ENCODE measurements around the gene CMTM8. TPM values are rescaled to one million over a fixed set of nuclear protein-coding genes. Genes with fewer than 3 reads are reported as not detected.

The CMTM8 gene
- total and polyA plus RNA-seq, 4 donors: 0.63 to 6.8 (median 2.3) TPM

- ATAC-seq (ENCODE audit: low FRiP score) (no peak), DNase-seq (no peak)
- H3K36me3 ChIP-seq (ENCODE audit: control insufficient read depth in 1 of 2, insufficient read depth in 2 of 2, low read length in 1 of 2): no peaks in the 10 kb centered on the region
- H3K27me3 ChIP-seq (ENCODE audit: control insufficient read depth in 1 of 2, insufficient read depth in 2 of 2, low read length in 1 of 2): no peaks in the 10 kb centered on the region
- no peak overlapping the region for H3K4me3 ChIP-seq (ENCODE audit: low read length in 2 of 2)
- H3K9me3 ChIP-seq (ENCODE audit: control insufficient read depth, low read length): no peaks in the 10 kb centered on the region
- WGBS, 2 donors: 70 to 79% methylated on average over 6 of the region's 6 CpGs
- H3K4me1 ChIP-seq (ENCODE audit: control insufficient read depth in 1 of 2, insufficient read depth in 2 of 2, low read length in 2 of 2): no peaks in the 10 kb centered on the region
- intact Hi-C loops (cut with DNase I): no loop called here
- H3K27ac ChIP-seq (ENCODE audit: low read depth in 1 of 2, low read length in 2 of 2): no peak overlapping the region
These were observed 101.6 kb downstream of the CMTM8 start for GRCh38 chr3:32340039-32340438.

GRCh38 chr3:32340611-32341365 lies 102.3 kb downstream of the CMTM8 start:
- ATAC-seq (ENCODE audit: low FRiP score) (no peak), DNase-seq (no peak)
- H3K4me1 ChIP-seq (ENCODE audit: control insufficient read depth in 1 of 2, insufficient read depth in 2 of 2, low read length in 2 of 2): no peaks in the 10 kb centered on the region
- no peaks in the 10 kb centered on the region for H3K36me3 ChIP-seq (ENCODE audit: control insufficient read depth in 1 of 2, insufficient read depth in 2 of 2, low read length in 1 of 2)
- no peaks in the 10 kb centered on the region for H3K27me3 ChIP-seq (ENCODE audit: control insufficient read depth in 1 of 2, insufficient read depth in 2 of 2, low read length in 1 of 2)
- H3K9me3 ChIP-seq (ENCODE audit: control insufficient read depth, low read length): no peaks in the 10 kb centered on the region
- intact Hi-C loops (cut with DNase I): no loop called here
- no peak overlapping the region for H3K27ac ChIP-seq (ENCODE audit: low read depth in 1 of 2, low read length in 2 of 2)
- WGBS, 2 donors: 91% methylated on average over 7 of the region's 7 CpGs
- H3K4me3 ChIP-seq (ENCODE audit: low read length in 2 of 2): no peak overlapping the region

GRCh38 chr3:32347343-32348125 lies 109.1 kb downstream of the CMTM8 start:
- H3K4me1 ChIP-seq (ENCODE audit: control insufficient read depth in 1 of 2, insufficient read depth in 2 of 2, low read length in 2 of 2): no peaks in the 10 kb centered on the region
- no peaks in the 10 kb centered on the region for H3K9me3 ChIP-seq (ENCODE audit: control insufficient read depth, low read length)
- H3K36me3 ChIP-seq (ENCODE audit: control insufficient read depth in 1 of 2, insufficient read depth in 2 of 2, low read length in 1 of 2): no peaks in the 10 kb centered on the region
- intact Hi-C loops (cut with DNase I): no loop called here
- DNase-seq: no peak
- H3K27me3 ChIP-seq (ENCODE audit: control insufficient read depth in 1 of 2, insufficient read depth in 2 of 2, low read length in 1 of 2): no peaks in the 10 kb centered on the region
- no peak overlapping the region for H3K27ac ChIP-seq (ENCODE audit: low read depth in 1 of 2, low read length in 2 of 2)
- 33 to 36% methylated on average over 11 of the region's 11 CpGs for WGBS, 2 donors
- no peak overlapping the region for H3K4me3 ChIP-seq (ENCODE audit: low read length in 2 of 2)
- ATAC-seq (ENCODE audit: low FRiP score): peak; percentile 81

- no peak overlapping the region for H3K4me3 ChIP-seq (ENCODE audit: low read length in 2 of 2)
- ATAC-seq (ENCODE audit: low FRiP score): no peak
- H3K27ac ChIP-seq (ENCODE audit: low read depth in 1 of 2, low read length in 2 of 2): no peak overlapping the region
- no peaks in the 10 kb centered on the region for H3K27me3 ChIP-seq (ENCODE audit: control insufficient read depth in 1 of 2, insufficient read depth in 2 of 2, low read length in 1 of 2)
- no peaks in the 10 kb centered on the region for H3K4me1 ChIP-seq (ENCODE audit: control insufficient read depth in 1 of 2, insufficient read depth in 2 of 2, low read length in 2 of 2)
- intact Hi-C loops (cut with DNase I): no loop called here
- WGBS, 2 donors: 81 to 99% methylated on average over 2 of the region's 2 CpGs
- no peak for DNase-seq
- no peaks in the 10 kb centered on the region for H3K9me3 ChIP-seq (ENCODE audit: control insufficient read depth, low read length)
- no peaks in the 10 kb centered on the region for H3K36me3 ChIP-seq (ENCODE audit: control insufficient read depth in 1 of 2, insufficient read depth in 2 of 2, low read length in 1 of 2)
These were observed 110.7 kb downstream of the CMTM8 start for GRCh38 chr3:32349184-32349583.

GRCh38 chr3:32352563-32352962 lies 114.1 kb downstream of the CMTM8 start:
- no peak for DNase-seq
- Histone ChIP-seq H3K27me3 (ENCODE audit: control insufficient read depth in 1 of 2, insufficient read depth in 2 of 2, low read length in 1 of 2) (no peaks in the 10 kb centered on the region), H3K9me3 (ENCODE audit: control insufficient read depth, low read length) (no peaks in the 10 kb centered on the region), H3K36me3 (ENCODE audit: control insufficient read depth in 1 of 2, insufficient read depth in 2 of 2, low read length in 1 of 2) (no peaks in the 10 kb centered on the region), H3K4me1 (ENCODE audit: control insufficient read depth in 1 of 2, insufficient read depth in 2 of 2, low read length in 2 of 2) (no peaks in the 10 kb centered on the region), H3K4me3 (ENCODE audit: low read length in 2 of 2) (no peak overlapping the region), H3K27ac (ENCODE audit: low read depth in 1 of 2, low read length in 2 of 2) (no peak overlapping the region)
- intact Hi-C loops (cut with DNase I): no loop called here
- ATAC-seq (ENCODE audit: low FRiP score): no peak

GRCh38 chr3:32353351-32353750 lies 114.9 kb downstream of the CMTM8 start:
- ATAC-seq (ENCODE audit: low FRiP score): no peak
- Histone ChIP-seq H3K4me3 (ENCODE audit: low read length in 2 of 2) (no peak overlapping the region), H3K4me1 (ENCODE audit: control insufficient read depth in 1 of 2, insufficient read depth in 2 of 2, low read length in 2 of 2) (no peaks in the 10 kb centered on the region), H3K27ac (ENCODE audit: low read depth in 1 of 2, low read length in 2 of 2) (no peak overlapping the region), H3K36me3 (ENCODE audit: control insufficient read depth in 1 of 2, insufficient read depth in 2 of 2, low read length in 1 of 2) (no peaks in the 10 kb centered on the region), H3K27me3 (ENCODE audit: control insufficient read depth in 1 of 2, insufficient read depth in 2 of 2, low read length in 1 of 2) (no peaks in the 10 kb centered on the region), H3K9me3 (ENCODE audit: control insufficient read depth, low read length) (no peaks in the 10 kb centered on the region)
- DNase-seq: no peak
- 95 to 98% methylated on average over 2 of the region's 2 CpGs for WGBS, 2 donors
- intact Hi-C loops (cut with DNase I): no loop called here

GRCh38 chr3:32354362-32354778 lies 115.9 kb downstream of the CMTM8 start:
- intact Hi-C loops (cut with DNase I): no loop called here
- Histone ChIP-seq H3K4me3 (ENCODE audit: low read length in 2 of 2) (no peak overlapping the region), H3K27me3 (ENCODE audit: control insufficient read depth in 1 of 2, insufficient read depth in 2 of 2, low read length in 1 of 2) (no peaks in the 10 kb centered on the region), H3K4me1 (ENCODE audit: control insufficient read depth in 1 of 2, insufficient read depth in 2 of 2, low read length in 2 of 2) (no peaks in the 10 kb centered on the region), H3K27ac (ENCODE audit: low read depth in 1 of 2, low read length in 2 of 2) (no peak overlapping the region), H3K9me3 (ENCODE audit: control insufficient read depth, low read length) (no peaks in the 10 kb centered on the region), H3K36me3 (ENCODE audit: control insufficient read depth in 1 of 2, insufficient read depth in 2 of 2, low read length in 1 of 2) (no peaks in the 10 kb centered on the region)
- ATAC-seq (ENCODE audit: low FRiP score) (no peak), DNase-seq (no peak)
- WGBS, 2 donors: 69 to 72% methylated on average over 8 of the region's 8 CpGs

- Histone ChIP-seq H3K27ac (ENCODE audit: low read depth in 1 of 2, low read length in 2 of 2) (no peak overlapping the region), H3K27me3 (ENCODE audit: control insufficient read depth in 1 of 2, insufficient read depth in 2 of 2, low read length in 1 of 2) (no peaks in the 10 kb centered on the region), H3K9me3 (ENCODE audit: control insufficient read depth, low read length) (no peaks in the 10 kb centered on the region), H3K36me3 (ENCODE audit: control insufficient read depth in 1 of 2, insufficient read depth in 2 of 2, low read length in 1 of 2) (no peaks in the 10 kb centered on the region), H3K4me3 (ENCODE audit: low read length in 2 of 2) (no peak overlapping the region), H3K4me1 (ENCODE audit: control insufficient read depth in 1 of 2, insufficient read depth in 2 of 2, low read length in 2 of 2) (no peaks in the 10 kb centered on the region)
- intact Hi-C loops (cut with DNase I): no loop called here
- DNase-seq (no peak), ATAC-seq (ENCODE audit: low FRiP score) (no peak)
- WGBS, 2 donors: 88 to 92% methylated on average over 8 of the region's 8 CpGs
These were observed 117.3 kb downstream of the CMTM8 start for GRCh38 chr3:32355751-32356291.

Measured in aorta (tissue), 5 donors.